ENCODE data around the gene CLPTM1L. TPM values are rescaled to one million over a fixed set of nuclear protein-coding genes. Genes with fewer than 3 reads are reported as not detected.
A peak's percentile ranks its signal among the peaks of the same experiment; 100 is the strongest.

The CLPTM1L gene
- total RNA-seq, 1 donor from 2014 or later: 84.8 TPM

DNA sequence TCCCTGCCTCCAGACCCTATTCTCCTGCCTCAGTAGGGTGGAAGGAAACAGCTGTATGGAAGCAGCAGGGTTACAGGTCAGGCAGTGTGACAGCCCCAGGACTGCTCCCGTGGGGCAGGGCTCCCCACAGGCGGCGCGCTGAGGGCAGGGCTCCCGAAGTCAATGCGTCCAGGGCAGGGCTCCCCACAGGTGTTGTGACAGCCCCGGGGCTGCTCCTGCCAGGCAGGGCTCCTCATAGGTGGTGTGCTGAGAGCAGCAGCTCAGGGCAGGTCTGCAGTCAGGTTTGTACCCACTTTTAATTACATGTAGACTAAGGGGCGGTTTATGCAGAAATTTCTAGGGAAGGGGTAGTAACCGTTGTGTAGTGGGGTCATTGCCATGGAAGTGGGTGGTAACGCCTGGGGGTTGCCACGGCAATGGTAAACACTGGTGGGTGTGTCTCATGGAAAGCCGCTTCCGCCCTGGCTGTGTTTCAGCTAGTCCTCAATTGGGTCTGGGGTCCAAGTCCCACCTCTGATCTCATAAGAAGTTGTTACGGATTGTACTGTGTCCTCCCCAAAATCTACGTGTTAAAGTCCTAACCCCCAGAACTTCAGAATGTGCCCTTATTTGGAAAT is 33.4 kb downstream of the CLPTM1L start:
- H3K4me1 Mint-ChIP-seq (ENCODE audit: unreplicated experiment): peaks cover 5% of the 10 kb centered on the region
- TF ChIP-seq, protein P1, sequence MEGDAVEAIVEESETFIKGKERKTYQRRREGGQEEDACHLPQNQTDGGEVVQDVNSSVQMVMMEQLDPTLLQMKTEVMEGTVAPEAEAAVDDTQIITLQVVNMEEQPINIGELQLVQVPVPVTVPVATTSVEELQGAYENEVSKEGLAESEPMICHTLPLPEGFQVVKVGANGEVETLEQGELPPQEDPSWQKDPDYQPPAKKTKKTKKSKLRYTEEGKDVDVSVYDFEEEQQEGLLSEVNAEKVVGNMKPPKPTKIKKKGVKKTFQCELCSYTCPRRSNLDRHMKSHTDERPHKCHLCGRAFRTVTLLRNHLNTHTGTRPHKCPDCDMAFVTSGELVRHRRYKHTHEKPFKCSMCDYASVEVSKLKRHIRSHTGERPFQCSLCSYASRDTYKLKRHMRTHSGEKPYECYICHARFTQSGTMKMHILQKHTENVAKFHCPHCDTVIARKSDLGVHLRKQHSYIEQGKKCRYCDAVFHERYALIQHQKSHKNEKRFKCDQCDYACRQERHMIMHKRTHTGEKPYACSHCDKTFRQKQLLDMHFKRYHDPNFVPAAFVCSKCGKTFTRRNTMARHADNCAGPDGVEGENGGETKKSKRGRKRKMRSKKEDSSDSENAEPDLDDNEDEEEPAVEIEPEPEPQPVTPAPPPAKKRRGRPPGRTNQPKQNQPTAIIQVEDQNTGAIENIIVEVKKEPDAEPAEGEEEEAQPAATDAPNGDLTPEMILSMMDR (conservative IDR thresholded peaks at IDR 0.05): no peak
- peaks cover 8% of the 10 kb centered on the region for H3K27me3 Mint-ChIP-seq
- H3K36me3 Mint-ChIP-seq: no peaks in the 10 kb centered on the region
- no peak overlapping the region for H3K27ac Mint-ChIP-seq
- peaks cover 7% of the 10 kb centered on the region for H3K9me3 Mint-ChIP-seq
- no peak overlapping the region for H3K4me3 Mint-ChIP-seq
- DNase-seq (ENCODE audit: extremely low spot score, unreplicated experiment): peak; percentile 51

DNA sequence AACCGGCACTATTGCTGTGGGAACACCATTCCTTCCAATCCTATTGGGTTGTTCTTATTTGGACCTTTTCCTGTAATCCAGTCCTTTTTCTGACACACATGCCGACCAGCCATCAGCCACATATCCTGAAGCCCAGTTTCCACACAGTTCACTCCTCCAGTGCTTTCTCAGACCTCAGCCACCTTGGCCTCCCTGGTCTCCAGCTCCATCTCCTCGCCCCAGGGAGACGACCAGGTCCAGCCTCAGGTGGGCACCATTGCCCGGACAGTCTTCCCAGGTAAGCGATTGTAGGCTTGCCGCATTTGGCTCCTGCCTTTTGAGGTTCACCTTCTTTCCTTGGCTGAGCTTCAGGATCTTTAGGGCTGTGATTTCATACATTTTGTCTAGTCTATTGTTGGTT is 34.8 kb downstream of the CLPTM1L start:
- DNase-seq (ENCODE audit: extremely low spot score, unreplicated experiment): no peak
- TF ChIP-seq, protein P1 (conservative IDR thresholded peaks at IDR 0.05): no peak
- H3K4me1 Mint-ChIP-seq (ENCODE audit: unreplicated experiment): no peaks in the 10 kb centered on the region
- no peak overlapping the region for H3K4me3 Mint-ChIP-seq
- peaks cover 7% of the 10 kb centered on the region for H3K9me3 Mint-ChIP-seq
- H3K27ac Mint-ChIP-seq: no peak overlapping the region
- peaks cover 11% of the 10 kb centered on the region for H3K27me3 Mint-ChIP-seq
- H3K36me3 Mint-ChIP-seq: no peaks in the 10 kb centered on the region

DNA sequence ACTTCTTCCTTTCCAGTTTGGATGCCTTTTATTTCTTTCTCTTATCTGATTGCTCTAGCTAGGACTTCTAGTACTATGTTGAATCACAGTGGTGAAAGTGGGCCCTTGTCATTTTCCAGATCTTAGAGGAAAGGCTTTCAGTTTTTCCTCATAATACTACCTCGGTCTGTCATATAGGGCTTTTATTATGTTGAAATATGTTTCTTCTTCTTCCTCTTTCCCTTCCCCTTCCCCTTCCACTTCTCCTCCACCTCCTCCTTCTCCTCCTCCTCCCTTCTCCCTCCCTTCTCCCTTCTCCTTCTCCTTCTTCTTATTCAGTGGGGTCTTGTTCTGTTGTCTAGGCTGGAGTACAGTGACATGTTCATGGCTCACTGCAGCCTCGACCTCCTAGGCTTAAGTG is 40.9 kb downstream of the CLPTM1L start:
- H3K9me3 Mint-ChIP-seq: no peaks in the 10 kb centered on the region
- H3K36me3 Mint-ChIP-seq: no peaks in the 10 kb centered on the region
- H3K27me3 Mint-ChIP-seq: peaks cover 39% of the 10 kb centered on the region

DNA sequence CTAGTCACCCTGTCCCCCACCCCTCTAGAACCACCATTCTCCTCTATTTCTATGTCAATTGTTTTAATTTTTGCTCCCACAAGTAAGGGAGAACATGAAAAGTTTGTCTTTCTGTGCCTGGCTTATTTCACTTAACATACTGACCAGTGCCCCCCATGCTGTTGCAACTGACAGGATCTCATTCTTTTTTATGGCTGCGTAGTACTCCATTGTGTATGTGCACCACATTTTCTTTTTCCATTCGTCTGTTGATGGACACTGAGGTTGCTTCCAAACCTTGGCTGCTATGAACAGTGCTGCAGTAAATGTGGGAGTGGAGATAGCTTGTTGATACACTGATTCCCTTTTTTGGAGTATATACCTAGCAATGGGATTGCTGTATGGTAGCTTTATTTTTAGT is 42.6 kb downstream of the CLPTM1L start:
- H3K4me1 Mint-ChIP-seq (ENCODE audit: unreplicated experiment): no peaks in the 10 kb centered on the region
- DNase-seq (ENCODE audit: extremely low spot score, unreplicated experiment): no peak
- no peak overlapping the region for H3K27ac Mint-ChIP-seq
- peaks cover 46% of the 10 kb centered on the region for H3K27me3 Mint-ChIP-seq
- H3K4me3 Mint-ChIP-seq: no peak overlapping the region
- TF ChIP-seq, protein P1 (conservative IDR thresholded peaks at IDR 0.05): no peak
- H3K9me3 Mint-ChIP-seq: no peaks in the 10 kb centered on the region
- H3K36me3 Mint-ChIP-seq: no peaks in the 10 kb centered on the region

More for the DNA sequence above, 40.9 kb downstream of the CLPTM1L start:
- Mint-ChIP-seq H3K4me1 (ENCODE audit: unreplicated experiment) (no peaks in the 10 kb centered on the region), H3K27ac (no peak overlapping the region), H3K4me3 (no peak overlapping the region)
- TF ChIP-seq, protein P1 (conservative IDR thresholded peaks at IDR 0.05): no peak
- no peak for DNase-seq (ENCODE audit: extremely low spot score, unreplicated experiment)

DNA sequence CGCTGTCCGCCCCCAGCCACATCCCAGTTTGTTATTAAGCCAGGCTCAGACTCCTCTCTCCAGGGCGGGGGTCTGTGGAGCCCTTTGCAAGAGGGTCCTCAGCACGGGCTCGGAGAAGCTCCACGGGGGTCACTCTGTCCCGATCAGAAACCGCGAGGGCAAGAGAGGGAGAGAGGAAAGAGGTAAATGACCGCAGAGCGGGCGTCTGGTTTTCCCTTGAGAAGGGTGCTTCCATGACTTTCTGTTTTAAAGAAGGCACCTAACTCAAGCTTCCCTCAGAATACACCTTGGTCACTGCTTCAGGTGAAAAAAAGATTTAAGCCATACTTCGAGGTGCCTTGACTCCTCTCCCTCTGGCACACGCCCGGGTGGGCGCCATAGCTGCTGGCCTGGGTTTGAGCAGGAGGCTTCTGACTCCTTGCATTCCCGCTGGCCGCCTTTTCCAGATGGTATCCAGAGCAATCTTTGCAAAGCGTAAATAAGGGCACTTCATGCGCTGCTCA is 44.3 kb downstream of the CLPTM1L start:
- no peak for DNase-seq (ENCODE audit: extremely low spot score, unreplicated experiment)
- peaks cover 5% of the 10 kb centered on the region for H3K4me1 Mint-ChIP-seq (ENCODE audit: unreplicated experiment)
- peaks cover 58% of the 10 kb centered on the region for H3K27me3 Mint-ChIP-seq
- TF ChIP-seq, protein P1 (conservative IDR thresholded peaks at IDR 0.05): no peak
- no peaks in the 10 kb centered on the region for H3K9me3 Mint-ChIP-seq
- H3K27ac Mint-ChIP-seq: no peak overlapping the region
- H3K36me3 Mint-ChIP-seq: no peaks in the 10 kb centered on the region
- H3K4me3 Mint-ChIP-seq: no peak overlapping the region

Data from type B pancreatic cell (in vitro differentiated cells).